HEK293 (cell line): Measurements from ENCODE around the gene CAPZB.
A peak's percentile ranks its signal among the peaks of the same experiment; 100 is the strongest.
"Not testable (repeated sequence)": the region's sequence is repeated elsewhere in the genome, so short reads cannot be mapped to it uniquely, and the experiment has no call there.

Experiments
- CTCF ChIA-PET: fragments of 350-600 bp; formaldehyde crosslinking; extraction: SDS; loops from one replicate; lab custom pipeline; 2021; ENCODE audit warnings: antibody characterized with exemption; lab: Yijun Ruan, JAX
- POLR2A ChIA-PET: fragments of 300-600 bp; formaldehyde crosslinking; extraction: SDS; loops from one replicate; lab custom pipeline; 2020; ENCODE audit warnings: antibody characterized with exemption, inconsistent platforms; lab: Yijun Ruan, JAX
- H3K27ac ChIP-seq: fragments of 200-500 bp; sonication (Bioruptor generic); 2 replicates; pipeline ENCODE4 v1.5.1; 2014; ENCODE audit warnings: low read depth, low read length, control low read depth, inconsistent platforms; ENCODE audit errors: extremely low read depth
- H3K36me3 ChIP-seq, 2 experiments: fragments of 200-500 bp in 1 of 2; sonication (Bioruptor generic) in 1 of 2; 1 replicate in 1 of 2; 2 replicates in 1 of 2; pipeline ENCODE4 v1.5.1; 2014 to 2017; ENCODE audit warnings: inconsistent platforms in 2 of 2, low read length in 2 of 2; ENCODE audit not compliant: control insufficient read depth in 2 of 2, insufficient read depth in 1 of 2
- H3K4me1 ChIP-seq: fragments of 200-500 bp; sonication (Bioruptor generic); 2 replicates; pipeline ENCODE4 v1.5.1; 2014; ENCODE audit warnings: mild to moderate bottlenecking, low read length, inconsistent platforms; ENCODE audit not compliant: control insufficient read depth, insufficient read depth
- H3K4me3 ChIP-seq: 2 replicates; pipeline ENCODE4 v1.5.1; 2011; ENCODE audit warnings: low read depth, mild to moderate bottlenecking, control low read depth, low read length, moderate library complexity
- H3K9me3 ChIP-seq: fragments of 200-500 bp; sonication (Bioruptor generic); 2 replicates; pipeline ENCODE4 v1.5.1; 2014; ENCODE audit warnings: low read depth, low read length, inconsistent platforms; ENCODE audit not compliant: control insufficient read depth, insufficient read depth
- EGR2 ChIP-seq: fragments of 450-650 bp; formaldehyde crosslinking; IDR thresholded peaks from 2 replicates; pipeline ENCODE4 v1.5.1; 2016; ENCODE audit warnings: low read depth, missing biosample characterization, missing genetic modification characterization
- GLIS1 ChIP-seq: fragments of 450-650 bp; formaldehyde crosslinking; IDR thresholded peaks from 2 replicates; pipeline ENCODE4 v1.5.1; 2016; ENCODE audit warnings: missing biosample characterization, missing genetic modification characterization
- PRDM10 ChIP-seq: fragments of 450-650 bp; formaldehyde crosslinking; IDR thresholded peaks from 2 replicates; pipeline ENCODE4 v1.5.1; 2016; ENCODE audit warnings: missing biosample characterization, missing genetic modification characterization
- SP3 ChIP-seq: fragments of 450-650 bp; formaldehyde crosslinking; IDR thresholded peaks from 2 replicates; pipeline ENCODE4 v1.5.1; 2016; ENCODE audit warnings: missing biosample characterization, missing genetic modification characterization
- SP7 ChIP-seq: fragments of 450-650 bp; formaldehyde crosslinking; IDR thresholded peaks from 2 replicates; pipeline ENCODE4 v1.5.1; 2016; ENCODE audit warnings: missing biosample characterization, missing genetic modification characterization
- YY1 ChIP-seq: fragments of 450-650 bp; formaldehyde crosslinking; IDR thresholded peaks from 2 replicates; pipeline ENCODE4 v1.5.1; 2018; ENCODE audit warnings: missing biosample characterization, missing genetic modification characterization
- ZBTB17 ChIP-seq: fragments of 450-650 bp; formaldehyde crosslinking; IDR thresholded peaks from 2 replicates; pipeline ENCODE4 v1.5.1; 2016; ENCODE audit warnings: missing biosample characterization, missing genetic modification characterization
- ZBTB20 ChIP-seq: fragments of 450-650 bp; formaldehyde crosslinking; IDR thresholded peaks from 2 replicates; pipeline ENCODE4 v1.5.1; 2016; ENCODE audit warnings: missing biosample characterization, missing genetic modification characterization
- ZFHX2 ChIP-seq: fragments of 450-650 bp; formaldehyde crosslinking; conservative IDR thresholded peaks from 2 replicates; pipeline ENCODE4 v1.5.1; 2016; ENCODE audit warnings: missing biosample characterization, missing genetic modification characterization
- ZIC2 ChIP-seq: fragments of 450-650 bp; formaldehyde crosslinking; IDR thresholded peaks from 2 replicates; pipeline ENCODE4 v1.5.1; 2016; ENCODE audit warnings: missing biosample characterization, missing genetic modification characterization
- ZNF146 ChIP-seq: fragments of 450-650 bp; formaldehyde crosslinking; IDR thresholded peaks from 2 replicates; pipeline ENCODE4 v1.5.1; 2016; ENCODE audit warnings: missing biosample characterization, missing genetic modification characterization
- ZNF175 ChIP-seq: fragments of 450-650 bp; formaldehyde crosslinking; IDR thresholded peaks from 2 replicates; pipeline ENCODE4 v1.5.1; 2016; ENCODE audit warnings: missing biosample characterization, missing genetic modification characterization
- ZNF19 ChIP-seq: fragments of 450-650 bp; formaldehyde crosslinking; IDR thresholded peaks from 2 replicates; pipeline ENCODE4; 2016; ENCODE audit warnings: missing biosample characterization, missing genetic modification characterization, low read depth
- ZNF2 ChIP-seq: fragments of 450-650 bp; formaldehyde crosslinking; IDR thresholded peaks from 2 replicates; pipeline ENCODE4 v1.5.1; 2016; ENCODE audit warnings: missing biosample characterization, missing genetic modification characterization
- ZNF211 ChIP-seq: fragments of 450-650 bp; formaldehyde crosslinking; IDR thresholded peaks from 2 replicates; pipeline ENCODE4 v1.5.1; 2016; ENCODE audit warnings: low read depth, missing biosample characterization, missing genetic modification characterization
- ZNF221 ChIP-seq: fragments of 450-650 bp; formaldehyde crosslinking; IDR thresholded peaks from 2 replicates; pipeline ENCODE4 v1.5.1; 2017; ENCODE audit warnings: missing biosample characterization, missing genetic modification characterization, borderline replicate concordance
- ZNF26 ChIP-seq: fragments of 450-650 bp; formaldehyde crosslinking; IDR thresholded peaks from 2 replicates; pipeline ENCODE4 v1.5.1; 2016; ENCODE audit warnings: missing biosample characterization, missing genetic modification characterization
- ZNF362 ChIP-seq: fragments of 450-650 bp; formaldehyde crosslinking; IDR thresholded peaks from 2 replicates; pipeline ENCODE4 v1.5.1; 2016; ENCODE audit warnings: missing biosample characterization, missing genetic modification characterization
- ZNF416 ChIP-seq: fragments of 450-650 bp; formaldehyde crosslinking; IDR thresholded peaks from 2 replicates; pipeline ENCODE4 v1.5.1; 2016; ENCODE audit warnings: missing biosample characterization, missing genetic modification characterization
- ZNF560 ChIP-seq: fragments of 450-650 bp; formaldehyde crosslinking; IDR thresholded peaks from 2 replicates; pipeline ENCODE4 v1.5.1; 2017; ENCODE audit warnings: missing biosample characterization, missing genetic modification characterization, borderline replicate concordance
- ZNF596 ChIP-seq: fragments of 450-650 bp; IDR thresholded peaks from 2 replicates; pipeline ENCODE4 v1.5.0; 2018; ENCODE audit warnings: missing biosample characterization, mild to moderate bottlenecking, missing genetic modification characterization, moderate library complexity
- ZNF707 ChIP-seq: fragments of 450-650 bp; formaldehyde crosslinking; IDR thresholded peaks from 2 replicates; pipeline ENCODE4 v1.5.1; 2016; ENCODE audit warnings: missing biosample characterization, missing genetic modification characterization
- ZNF747 ChIP-seq: fragments of 450-650 bp; formaldehyde crosslinking; IDR thresholded peaks from 2 replicates; pipeline ENCODE4 v1.5.1; 2016; ENCODE audit warnings: missing biosample characterization, missing genetic modification characterization
- ZXDB ChIP-seq: fragments of 450-650 bp; formaldehyde crosslinking; IDR thresholded peaks from 2 replicates; pipeline ENCODE4 v1.5.1; 2016; ENCODE audit warnings: missing biosample characterization, missing genetic modification characterization

CAPZB gene

GRCh38 chr1:19514391-19514831 lies 29.1 kb upstream of the CAPZB start:
- Histone ChIP-seq H3K4me1 (no peaks in the 10 kb centered on the region), H3K27ac (no peak overlapping the region), H3K36me3 (no peaks in the 10 kb centered on the region), H3K4me3 (no peak overlapping the region), H3K9me3 (no peaks in the 10 kb centered on the region)
- CTCF ChIA-PET: no interaction called here
- TF ChIP-seq ZXDB (tag by site-specific recombination): no peak
- TF ChIP-seq ZNF211: no peak
- no peak for TF ChIP-seq ZNF747 (tag by site-specific recombination)
- no peak for TF ChIP-seq YY1 (tag by site-specific recombination)
- no peak for TF ChIP-seq SP3 (tag by site-specific recombination)
- no peak for TF ChIP-seq ZNF221 (tag by site-specific recombination)
- POLR2A ChIA-PET: no interaction called here

GRCh38 chr1:19512545-19512944 lies 27.2 kb upstream of the CAPZB start:
- Histone ChIP-seq H3K27ac (no peak overlapping the region), H3K4me1 (no peaks in the 10 kb centered on the region), H3K4me3 (no peak overlapping the region), H3K36me3 (no peaks in the 10 kb centered on the region), H3K9me3 (no peaks in the 10 kb centered on the region)
- ChIA-PET POLR2A (no interaction called here), CTCF (interaction anchor here (0.7 kb wide), 1 partner anchor 69 kb away, joined by 3 read pairs; no protein-coding TSS in a partner anchor)
- TF ChIP-seq ZFHX2 (tag by site-specific recombination) (peak; percentile 92), PRDM10 (tag by site-specific recombination) (peak; percentile 50; the same call in 1 of the 2 replicates), EGR2 (tag by site-specific recombination) (peak; percentile 95), ZNF2 (tag by site-specific recombination) (no peak), ZBTB20 (tag by site-specific recombination) (no peak), GLIS1 (peak; percentile 66; the same call in 1 of the 2 replicates)

- no peak overlapping the region for H3K27ac ChIP-seq
- no peak for TF ChIP-seq ZNF560
- TF ChIP-seq ZNF19 (tag by site-specific recombination): no peak
- no peak for TF ChIP-seq ZNF146
- no peak for TF ChIP-seq ZNF362 (tag by site-specific recombination)
- no peak for TF ChIP-seq ZIC2 (tag by site-specific recombination)
- no peak for TF ChIP-seq SP7
- TF ChIP-seq ZNF707 (tag by site-specific recombination): no peak
- no peak for TF ChIP-seq ZNF26
- no peak for TF ChIP-seq ZNF175 (tag by site-specific recombination)
- TF ChIP-seq ZNF416 (tag by site-specific recombination): no peak
- no peak for TF ChIP-seq ZNF596 (tag by site-specific recombination)
- TF ChIP-seq ZBTB17 (tag by site-specific recombination): no peak
- TF ChIP-seq ZNF2 (tag by site-specific recombination): no peak
- TF ChIP-seq, all 188 proteins: peak for 0
- ChIA-PET POLR2A (interaction anchor here (1.5 kb wide), 1 partner anchor 24 kb away, joined by 5 read pairs; no protein-coding TSS in a partner anchor), CTCF (interaction anchor here (0.6 to 1.3 kb wide), 2 partner anchors 13 to 71 kb away, joined by 3 read pairs; no protein-coding TSS in a partner anchor)
- no peak overlapping the region for H3K4me3 ChIP-seq
- H3K9me3 ChIP-seq: no peaks in the 10 kb centered on the region
- H3K4me1 ChIP-seq: no peaks in the 10 kb centered on the region
- no peaks in the 10 kb centered on the region for H3K36me3 ChIP-seq
These were observed 25.8 kb upstream of the CAPZB start for GRCh38 chr1:19511116-19511515.

- H3K4me1 ChIP-seq, POLR2A ChIA-PET, H3K4me3 ChIP-seq, H3K36me3 ChIP-seq, H3K9me3 ChIP-seq, H3K27ac ChIP-seq: not testable (repeated sequence)
- CTCF ChIA-PET: interaction anchor here (1.0 to 1.2 kb wide), 2 partner anchors 23 to 169 kb away, joined by 3 read pairs; no protein-coding TSS in a partner anchor
These were observed 24.3 kb upstream of the CAPZB start for GRCh38 chr1:19509647-19510046.
